HS-5 (cell line): ENCODE measurements around the gene C1orf94.
"Not testable (repeated sequence)": the region's sequence is repeated elsewhere in the genome, so short reads cannot be mapped to it uniquely, and the experiment has no call there.

Experiments used
- DNase-seq: peaks from one replicate; pipeline ENCODE4 v3.0.0-alpha.2; 2012; ENCODE audit warnings: low read depth

C1orf94 gene

DNA sequence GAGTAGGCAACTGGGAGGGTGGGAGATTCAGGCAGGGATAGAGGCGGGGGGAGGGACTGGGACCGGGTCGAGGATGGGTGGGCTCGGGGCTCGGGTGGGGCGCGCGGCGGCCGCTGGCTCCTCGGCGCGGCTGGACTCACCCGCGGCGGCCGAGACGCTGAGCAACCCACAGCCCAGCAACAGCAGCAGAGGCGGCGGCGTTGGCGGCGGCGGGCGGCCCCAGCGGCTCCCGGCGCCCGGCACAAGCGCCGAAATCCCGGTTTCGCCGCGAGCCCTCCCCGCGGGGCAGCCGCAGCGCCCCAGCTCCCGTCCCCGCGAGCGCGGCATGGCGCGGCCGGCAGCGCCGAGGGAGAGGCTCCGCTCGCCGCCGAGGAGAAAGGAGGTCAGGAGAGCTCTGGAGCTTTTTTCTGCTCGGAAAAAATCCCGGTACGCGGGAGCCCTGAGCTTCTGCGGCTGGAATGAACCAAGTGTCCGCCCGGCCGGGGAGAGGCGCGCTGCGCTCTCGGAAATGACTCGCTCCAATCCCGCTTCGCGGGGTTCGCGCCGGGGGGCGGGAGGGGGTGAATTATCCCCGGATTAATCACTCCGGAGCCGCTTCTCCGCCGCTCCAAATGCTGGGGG lies 11.8 kb upstream of the C1orf94 start, which contains the start of gene CSMD2:
TSS of gene CSMD2 (minus strand) at position 460 of the 621 bp plus-strand sequence. CDS start at position 327, 133 bp downstream.
- DNase-seq = no peak

DNA sequence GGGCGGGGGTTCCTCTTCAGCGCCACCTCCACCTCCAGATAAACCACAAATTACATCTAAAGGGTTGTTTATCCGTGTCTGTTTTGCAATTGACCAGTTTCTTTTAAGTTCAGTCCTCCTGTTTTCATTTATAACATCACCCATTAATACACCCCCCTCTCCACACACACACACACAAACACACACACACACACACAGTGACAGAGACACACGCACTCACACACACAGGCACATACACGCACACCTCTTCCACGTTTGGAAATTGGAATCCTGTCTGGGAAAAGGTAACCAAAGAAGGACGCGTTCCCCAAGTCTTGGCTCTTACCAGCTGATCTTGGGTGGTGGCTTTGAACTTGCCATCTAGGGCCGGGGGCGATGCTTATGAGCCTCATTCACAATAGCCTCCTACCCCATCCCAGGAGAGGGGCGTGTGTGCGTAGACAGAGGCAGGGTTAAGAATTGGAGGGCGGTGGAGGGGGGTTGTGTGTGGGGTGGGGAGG lies 11.2 kb upstream of the C1orf94 start:
- no peak for DNase-seq

DNA sequence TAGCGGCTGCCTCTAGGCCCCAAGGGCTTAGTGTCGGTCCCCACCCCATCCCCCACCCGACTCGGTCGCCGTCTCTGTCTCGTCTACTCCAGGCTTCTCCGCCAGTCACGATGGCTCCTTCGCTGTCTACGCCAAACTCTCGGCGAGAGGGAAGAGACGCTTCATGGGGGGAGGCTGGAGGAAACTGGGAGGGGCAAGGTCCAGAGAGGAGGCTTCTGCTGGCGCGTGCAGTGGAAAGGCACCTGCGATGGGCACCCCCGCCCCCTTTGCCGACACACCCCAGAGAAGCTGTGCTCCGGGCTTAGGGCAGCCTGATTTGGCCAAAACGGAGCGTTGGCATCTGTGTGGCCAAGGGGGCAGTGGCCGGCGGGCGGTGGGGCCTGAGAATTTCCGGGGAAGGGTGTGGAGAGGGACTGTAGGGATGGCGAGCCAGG lies 10.5 kb upstream of the C1orf94 start:
- no peak for DNase-seq

DNA sequence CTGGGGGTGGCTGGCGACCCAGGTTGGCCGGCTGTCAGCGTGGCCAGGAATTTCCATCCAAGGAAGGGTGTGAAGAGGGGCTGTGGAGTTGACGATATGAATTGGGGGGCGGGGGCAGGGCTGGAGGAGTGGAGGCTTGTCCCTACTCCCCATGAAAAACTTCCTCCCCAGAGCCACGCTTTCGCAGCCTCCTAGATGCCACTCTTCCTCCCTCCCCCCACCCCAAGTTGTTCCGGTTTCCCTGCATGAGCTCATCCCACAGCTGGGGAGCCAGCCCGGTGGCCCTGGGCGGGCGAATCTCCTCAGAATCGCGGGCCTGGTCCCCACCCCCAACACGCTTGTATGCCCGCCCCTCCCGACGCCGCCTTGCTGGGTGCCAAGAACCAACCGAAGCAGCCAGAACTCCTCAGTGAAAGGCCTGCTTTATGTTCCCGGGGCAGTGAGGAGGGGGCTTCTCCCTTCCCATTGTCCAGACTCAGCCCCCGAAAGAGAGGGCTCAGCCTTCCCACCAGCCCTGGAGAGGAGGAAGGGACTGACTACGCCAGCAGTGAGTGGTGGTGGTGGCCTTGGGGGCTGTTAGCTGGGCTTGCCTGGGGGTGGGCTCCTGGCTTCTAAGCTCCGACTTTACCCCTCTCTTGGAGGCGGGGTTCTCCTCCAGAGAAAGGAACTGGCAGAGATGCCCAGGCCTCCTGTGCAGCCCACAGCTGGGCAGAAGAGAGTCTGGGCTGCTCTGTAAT lies 9.9 kb upstream of the C1orf94 start:
- DNase-seq = no peak

DNA sequence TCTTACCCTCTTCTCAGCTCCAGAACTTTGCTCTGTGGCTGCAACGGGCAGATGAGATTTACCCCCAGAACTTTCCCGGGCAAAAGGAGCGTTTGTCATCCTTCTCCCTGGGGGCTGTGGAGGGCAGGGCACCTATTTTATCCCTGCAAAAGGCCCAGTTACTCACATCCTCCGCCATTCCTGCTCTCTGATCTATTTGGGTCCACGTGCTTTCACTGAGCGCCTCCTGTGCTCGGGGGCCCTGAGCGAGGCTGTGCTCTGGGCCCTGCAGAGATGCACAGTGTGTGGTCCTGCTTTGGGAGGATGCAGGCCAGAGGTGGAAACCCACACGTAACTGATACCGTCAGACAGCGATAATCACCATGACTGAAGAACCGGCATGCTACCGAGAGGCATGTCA lies 9.3 kb upstream of the C1orf94 start:
- no peak for DNase-seq

DNA sequence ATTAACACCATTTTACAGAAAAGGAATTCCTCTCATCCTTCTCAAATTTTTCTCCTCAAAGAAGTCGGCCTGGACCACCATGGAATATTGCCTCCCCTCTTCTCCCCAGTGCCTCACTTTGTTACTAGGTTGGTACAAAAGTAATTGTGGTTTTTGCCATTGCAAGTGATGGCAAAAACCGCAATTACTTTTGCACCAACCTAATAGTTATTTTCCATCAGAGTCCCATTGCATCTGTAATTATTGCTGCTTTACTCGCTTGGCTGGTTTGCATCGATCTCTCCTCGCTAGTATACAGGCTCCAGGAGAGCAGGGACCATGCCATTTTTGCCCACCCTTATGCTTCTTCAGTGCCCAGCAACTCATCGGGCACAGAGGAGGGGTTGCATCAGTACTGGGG lies 963 bp upstream of the C1orf94 start:
- DNase-seq = no peak

DNA sequence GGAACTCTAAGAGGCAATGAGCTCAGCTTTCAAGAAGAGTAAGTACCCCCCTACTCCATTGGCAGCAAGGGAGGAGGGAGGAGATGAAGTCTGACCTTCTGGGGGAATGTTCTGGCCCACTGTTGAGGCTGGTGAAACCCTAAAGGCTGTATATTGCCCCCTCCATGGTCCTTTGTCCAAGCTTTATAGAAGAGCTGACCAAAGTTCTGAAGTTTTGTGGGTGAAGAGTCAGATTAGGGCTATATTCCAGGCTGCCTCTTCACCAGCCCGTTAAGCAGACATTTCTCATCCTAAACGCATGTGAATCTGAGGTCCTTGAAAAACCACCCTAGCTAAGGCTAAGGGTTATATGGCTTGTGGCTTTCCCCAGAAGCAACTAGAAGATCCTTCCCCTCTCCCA lies 1.4 kb downstream of the C1orf94 start:
- DNase-seq = no peak

DNA sequence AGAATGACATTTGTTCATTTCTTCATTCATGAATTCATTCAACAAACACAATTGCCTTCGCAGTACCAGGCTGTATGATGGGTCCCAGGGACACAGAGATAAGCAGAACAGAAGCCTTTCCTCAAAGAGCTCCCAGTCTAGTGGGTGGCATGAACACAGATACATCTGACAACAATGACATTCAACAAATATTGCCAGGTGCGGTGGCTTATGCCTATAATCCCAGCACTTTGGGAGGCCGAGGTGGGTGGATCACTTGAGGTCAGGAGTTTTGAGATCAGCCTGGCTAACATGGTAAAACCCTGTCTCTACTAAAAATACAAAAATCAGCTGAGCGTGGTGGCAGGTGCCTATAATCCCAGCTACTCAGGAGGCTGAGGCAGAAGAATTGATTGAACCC lies 6.7 kb downstream of the C1orf94 start:
- not testable (repeated sequence) for DNase-seq

DNA sequence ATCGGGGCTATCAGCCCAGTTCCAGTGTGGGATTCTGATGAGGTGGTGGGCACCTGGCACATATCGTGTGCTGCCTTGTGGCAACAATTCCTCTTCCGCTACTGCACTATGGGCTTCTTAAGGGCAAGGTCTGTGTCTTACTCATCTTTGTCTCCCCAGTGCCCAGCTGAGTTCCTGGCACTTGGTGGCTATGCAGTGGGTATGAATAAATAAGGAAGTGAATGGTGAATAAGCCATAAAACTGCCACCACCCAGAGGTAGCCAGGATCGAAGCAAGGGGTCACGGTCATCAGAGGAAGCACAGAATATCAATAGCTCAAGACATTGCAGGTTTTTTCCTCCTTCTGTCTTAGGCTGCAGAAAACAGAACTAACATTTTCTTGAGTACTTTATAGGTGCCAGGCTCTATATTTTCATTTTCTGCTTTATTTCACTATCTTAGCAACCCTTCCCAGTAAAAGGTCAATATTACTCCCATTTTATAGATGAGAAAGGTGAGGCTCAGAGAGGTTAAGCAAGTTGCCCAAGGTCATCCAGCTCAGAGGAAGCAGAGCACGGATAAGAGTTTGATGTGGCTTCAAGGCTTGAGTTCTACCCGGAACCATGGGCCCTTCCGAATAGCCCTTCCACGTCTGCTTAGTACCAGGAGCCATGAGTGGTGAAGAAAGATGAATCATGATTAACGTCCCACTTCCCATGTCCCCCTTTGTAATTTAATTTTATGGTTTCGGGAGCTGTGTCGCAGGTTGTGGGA lies 10.2 kb downstream of the C1orf94 start:
- no peak for DNase-seq

DNA sequence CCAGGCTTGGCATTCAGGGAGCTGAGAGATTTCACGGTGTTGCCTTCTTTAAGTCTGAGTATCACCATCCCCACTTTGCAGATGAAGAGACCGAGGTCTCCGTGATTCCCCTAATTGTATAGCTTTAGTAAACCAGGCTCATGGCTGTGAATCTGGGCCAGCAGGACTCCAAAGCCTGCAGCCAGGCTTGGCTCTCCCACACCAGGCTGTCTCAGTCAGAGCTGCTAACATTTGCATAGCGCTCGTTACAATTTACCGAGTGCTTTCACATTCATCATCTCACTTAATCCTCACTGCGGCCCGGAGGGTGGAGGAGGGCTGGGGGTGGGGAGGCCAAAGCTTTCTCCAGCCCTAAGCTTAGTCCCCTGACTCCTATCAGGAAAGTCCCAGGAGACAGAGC lies 11.7 kb downstream of the C1orf94 start:
- no peak for DNase-seq

DNA sequence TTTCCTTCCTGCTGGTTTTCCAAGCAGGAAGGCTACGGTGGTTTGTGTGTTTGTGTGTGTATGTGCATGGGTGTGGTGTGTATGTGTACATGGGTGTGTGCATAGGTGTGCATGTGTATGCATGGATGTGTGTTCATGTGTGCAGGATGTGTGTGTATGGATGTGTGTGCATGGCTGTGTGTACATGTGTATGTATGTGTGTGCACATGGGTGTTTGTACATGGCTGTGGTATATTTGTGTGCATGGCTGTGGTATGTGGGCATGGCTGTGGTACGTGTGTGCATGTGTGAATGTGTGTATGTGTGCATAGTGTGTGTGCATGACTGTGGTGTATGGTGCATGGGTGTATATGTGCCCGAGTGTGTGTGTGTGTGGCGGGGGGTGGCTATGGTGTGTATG lies 12.3 kb downstream of the C1orf94 start:
- DNase-seq = no peak

DNA sequence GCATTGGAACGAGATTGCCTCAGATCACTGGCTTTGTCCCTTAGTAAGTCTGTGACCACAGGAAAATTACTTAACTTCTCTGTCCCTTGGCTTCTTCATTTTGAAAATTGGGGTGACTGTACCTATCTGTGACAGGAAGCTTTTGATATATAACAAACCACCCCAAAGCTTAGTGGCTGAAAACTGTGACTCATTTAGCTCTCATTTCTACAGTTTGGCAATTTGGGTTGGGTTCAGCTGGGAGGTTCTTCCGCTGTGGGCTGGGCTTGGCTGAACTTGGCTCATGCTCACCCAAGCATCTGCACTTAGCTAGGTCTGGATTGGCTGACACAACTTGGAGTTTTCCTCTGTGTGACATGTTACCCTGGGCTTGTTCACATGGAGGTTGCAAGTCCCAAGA lies 14.0 kb downstream of the C1orf94 start:
- DNase-seq = no peak

DNA sequence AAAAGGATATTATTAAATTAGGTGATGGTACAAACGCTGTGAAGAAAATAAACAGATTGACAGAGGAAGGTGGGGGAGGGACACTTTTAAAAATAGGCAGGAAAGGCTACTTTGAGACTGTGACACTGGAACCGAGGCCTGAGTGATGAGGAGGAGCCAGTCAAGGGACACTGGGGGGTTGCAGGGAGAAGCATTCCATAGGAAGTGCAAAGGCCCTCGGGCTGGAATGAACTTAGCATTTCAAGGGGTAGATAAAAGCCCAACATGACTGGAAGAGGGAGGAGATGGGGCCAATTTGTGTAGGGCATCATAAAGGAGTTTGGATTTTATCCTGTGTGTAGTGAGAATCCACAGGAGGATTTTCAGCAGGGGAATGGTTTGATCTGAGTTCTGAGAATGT lies 15.9 kb downstream of the C1orf94 start:
- DNase-seq = no peak

DNA sequence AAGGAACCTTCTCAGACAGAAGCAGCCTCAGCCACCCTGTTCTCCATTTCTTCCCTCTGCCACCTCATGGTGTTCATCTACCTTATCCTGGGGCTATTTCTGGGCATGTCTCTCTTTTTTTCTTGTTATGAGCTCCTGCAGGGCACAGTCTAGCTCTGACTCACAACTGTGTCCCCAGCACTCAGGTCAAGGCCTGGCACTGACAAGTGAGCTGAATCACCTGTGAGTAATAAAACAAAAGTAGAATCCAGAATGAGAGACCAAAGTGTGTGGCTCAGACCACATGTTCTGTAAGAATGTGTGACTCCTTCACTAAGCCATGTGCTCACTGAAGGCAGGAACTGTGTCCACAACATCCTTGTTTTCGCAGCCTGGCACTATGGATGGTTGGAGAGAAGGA lies 23.2 kb downstream of the C1orf94 start:
- peak; percentile 37 for DNase-seq

DNA sequence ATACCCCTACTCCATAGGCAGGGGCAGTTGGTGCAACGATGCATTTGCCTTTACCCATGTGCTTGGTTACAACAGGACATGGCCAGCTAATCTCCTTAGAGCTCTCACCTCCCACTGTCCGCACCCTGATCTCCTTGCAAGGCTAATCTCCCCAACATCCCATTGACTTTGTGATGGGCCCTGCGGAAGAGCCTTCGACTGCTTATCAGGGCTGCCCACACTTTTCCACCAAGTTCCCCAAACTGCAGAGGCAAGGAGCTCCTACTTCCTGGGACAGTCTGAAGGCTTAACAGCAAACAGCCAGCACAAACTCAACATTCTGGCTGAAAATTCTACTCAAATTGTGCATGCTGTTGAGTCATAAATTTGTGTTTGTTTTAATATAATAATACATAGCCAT lies 36.0 kb downstream of the C1orf94 start:
- DNase-seq = no peak

DNA sequence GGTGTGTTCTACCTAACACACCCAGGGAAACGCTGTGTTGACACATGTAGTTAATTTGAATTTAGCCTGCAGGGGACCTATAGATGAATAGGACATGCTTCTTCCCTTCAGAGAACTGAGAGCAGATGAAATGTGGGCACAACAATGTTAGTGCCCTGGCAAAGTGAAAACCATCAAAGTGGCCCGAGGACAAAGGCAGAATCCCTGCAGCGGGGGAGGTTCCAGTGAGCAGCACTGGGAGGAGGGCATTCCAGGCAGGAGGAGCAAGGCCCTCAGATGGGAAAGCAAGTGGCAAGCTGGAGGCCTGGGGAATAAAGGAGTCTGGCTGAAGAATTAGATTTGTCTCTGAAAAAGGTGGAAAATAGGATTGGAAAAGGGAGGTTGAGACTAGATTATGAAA lies 37.2 kb downstream of the C1orf94 start:
- no peak for DNase-seq

DNA sequence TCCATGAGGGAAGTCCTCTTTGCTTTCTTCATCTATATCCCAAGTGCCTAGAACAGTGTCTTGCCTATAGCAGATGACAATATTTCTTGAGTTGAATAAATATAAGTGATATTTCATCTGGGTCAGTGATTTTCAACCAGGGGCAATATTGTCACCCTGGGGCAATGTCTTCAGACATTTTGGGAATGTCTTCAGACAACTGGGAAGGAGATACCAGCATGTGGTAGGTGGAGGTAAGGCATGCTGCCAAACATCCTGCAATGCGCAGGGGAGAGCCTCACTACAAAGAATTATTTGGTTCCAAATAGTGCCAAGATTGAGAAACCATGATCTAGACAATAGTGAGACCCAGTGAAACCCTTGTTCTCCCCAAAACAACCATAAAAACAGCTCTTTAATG lies 54.7 kb downstream of the C1orf94 start:
- no peak for DNase-seq

DNA sequence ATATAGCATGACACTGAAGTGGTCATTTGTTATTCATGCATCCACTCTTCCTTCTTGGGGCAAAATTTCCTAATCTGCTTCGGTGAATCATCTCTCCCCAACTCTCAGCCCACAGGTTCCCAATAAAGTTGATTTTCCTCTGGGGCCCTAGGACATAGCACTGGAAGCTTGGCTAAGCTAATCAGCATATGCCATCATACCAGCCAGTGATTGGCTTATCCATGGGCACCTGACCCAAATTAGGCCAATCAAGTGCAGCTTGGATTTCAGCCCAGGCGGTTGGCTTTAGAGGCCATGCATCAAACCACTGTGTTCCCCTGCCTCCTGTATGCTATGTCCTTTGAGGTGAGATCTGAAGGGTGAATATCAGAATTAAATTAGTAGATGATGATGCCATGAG lies 58.9 kb downstream of the C1orf94 start:
- no peak for DNase-seq

DNA sequence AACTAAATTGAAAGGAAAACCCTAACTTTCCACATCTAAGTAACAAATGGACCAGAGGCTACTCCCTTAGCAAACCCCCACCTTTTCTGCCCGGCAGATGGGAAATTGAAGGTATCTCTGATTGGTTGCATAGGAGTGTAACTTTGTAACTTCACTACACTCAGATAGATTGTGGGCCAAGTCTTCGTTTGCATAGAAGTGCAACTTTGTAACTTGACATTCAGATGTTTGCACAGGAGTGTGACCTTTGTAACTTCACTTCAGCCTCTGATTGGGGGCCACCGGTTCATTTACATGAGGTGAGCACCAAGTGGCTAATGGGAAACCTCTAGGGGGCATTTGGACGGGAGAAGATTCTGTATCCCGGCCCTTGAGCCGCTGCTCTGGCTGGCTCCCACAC lies 59.4 kb downstream of the C1orf94 start:
- DNase-seq = no peak

DNA sequence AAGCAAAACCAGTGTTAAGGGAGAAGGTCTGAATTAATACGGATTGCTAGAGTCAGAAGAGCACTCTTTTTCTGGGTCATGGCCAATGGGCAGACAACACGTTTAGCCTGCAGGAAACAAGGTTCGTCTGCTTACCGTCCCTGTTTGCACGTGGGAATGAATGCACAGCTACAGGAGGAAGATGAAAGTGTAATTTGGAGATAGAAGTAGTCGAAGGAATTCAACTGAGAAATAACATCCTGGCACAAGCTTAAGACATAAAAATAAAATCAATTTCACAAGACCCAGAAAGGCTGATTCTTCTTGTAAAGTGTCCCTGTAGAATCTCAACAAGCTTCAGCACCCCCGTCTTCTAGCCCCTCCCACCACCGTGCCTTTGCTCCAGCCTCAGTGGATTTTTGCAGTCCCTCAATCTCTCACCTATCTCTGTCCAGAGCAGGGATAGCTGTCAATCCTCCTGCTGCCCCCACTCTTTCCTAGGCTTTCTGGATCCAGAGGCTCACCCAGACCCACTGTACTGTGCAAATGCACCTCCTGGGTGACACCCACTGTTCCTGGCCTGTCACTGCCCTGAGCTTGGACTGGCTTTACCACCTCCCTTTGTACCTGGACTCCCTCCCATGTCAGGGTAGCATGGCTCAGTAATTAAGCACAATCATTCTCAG lies 60.6 kb downstream of the C1orf94 start:
- no peak for DNase-seq

DNA sequence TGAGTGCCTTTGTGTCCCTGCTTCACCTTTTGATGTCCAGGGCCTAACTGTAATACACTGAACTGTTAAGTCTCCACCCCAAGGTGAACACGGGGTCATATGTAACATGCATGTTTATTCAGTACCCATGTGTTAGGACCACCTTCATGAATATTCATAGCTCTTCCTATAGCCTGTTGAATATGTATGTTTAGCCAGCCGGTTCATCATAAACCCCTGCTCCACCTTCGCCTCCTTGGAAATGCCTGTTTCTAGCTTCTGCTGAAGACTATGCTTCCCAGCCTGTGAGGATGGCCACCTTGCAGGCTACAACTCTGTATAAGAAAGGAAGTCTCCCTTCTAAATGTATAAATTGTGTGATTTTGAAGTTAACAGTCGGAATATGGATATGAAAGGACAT lies 69.3 kb downstream of the C1orf94 start:
- DNase-seq = no peak

DNA sequence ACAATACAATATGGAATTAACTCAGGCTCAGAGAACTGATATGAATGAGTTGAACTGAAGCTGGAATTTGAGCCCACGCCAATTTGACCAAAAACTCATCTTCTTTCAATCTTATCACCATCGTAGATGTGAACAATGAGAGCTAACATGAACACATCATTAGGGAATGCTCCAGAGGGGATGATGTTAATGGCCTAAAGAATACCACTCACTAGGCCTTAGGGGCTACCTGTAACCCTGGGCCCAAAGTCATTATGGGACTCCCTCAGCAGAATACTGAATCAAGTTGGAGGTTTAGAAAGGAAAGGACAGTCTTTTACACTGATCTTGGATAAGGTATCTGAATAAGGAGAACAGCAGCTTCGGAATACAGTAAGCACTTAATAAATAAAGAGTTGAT lies 73.6 kb downstream of the C1orf94 start:
- no peak for DNase-seq
